ENCODE data around the gene MCCC1. TPM values are rescaled to one million over a fixed set of nuclear protein-coding genes. Genes with fewer than 3 reads are reported as not detected.

MCCC1 gene
- total and polyA plus RNA-seq, 2 donors (not counting 1 experiment from before 2014, with no cell fraction given) = 12.9 to 36.3 TPM

- Histone ChIP-seq H3K79me2 (ENCODE audit: control insufficient read depth, insufficient read depth, low read length) (peaks cover 20% of the 10 kb centered on the region), H3K27ac (ENCODE audit: low read length in 2 of 2) (no peak overlapping the region), H4K20me1 (ENCODE audit: control insufficient read depth, insufficient read depth, low read length, poor library complexity, severe bottlenecking) (peaks cover 6% of the 10 kb centered on the region), H3K4me3 (ENCODE audit: control extremely low read depth in 1 of 5, extremely low read depth in 1 of 5, insufficient read depth in 1 of 5, low read depth in 2 of 5, low read length in 4 of 5) (no peak overlapping the region), H3K9ac (ENCODE audit: low read length) (no peak overlapping the region), H2AFZ (ENCODE audit: insufficient read depth, low read depth, low read length, poor library complexity, severe bottlenecking) (no peak overlapping the region), H3K4me1 (ENCODE audit: control insufficient read depth in 2 of 2, insufficient read depth in 2 of 2, low read length in 2 of 2) (no peaks in the 10 kb centered on the region), H3K4me2 (replicated peaks; ENCODE audit: low read depth, low read length, poor library complexity, severe bottlenecking) (no peak overlapping the region), H3K36me3 (replicated peaks in 1 of 2; ENCODE audit: control extremely low read depth in 1 of 2, control insufficient read depth in 1 of 2, extremely low read depth in 1 of 2, insufficient read depth in 2 of 2, low read length in 1 of 2) (peaks cover 2 to 39% of the 10 kb centered on the region in 2 experiments), H3K9me3 (ENCODE audit: control extremely low read depth in 1 of 3, control insufficient read depth in 2 of 3, insufficient read depth in 1 of 3, low read length in 2 of 3) (no peaks in the 10 kb centered on the region), H3K27me3 (replicated peaks in 1 of 4; ENCODE audit: control extremely low read depth in 1 of 4, control insufficient read depth in 3 of 4, insufficient read depth in 4 of 4, low read length in 3 of 4) (no peaks in the 10 kb centered on the region)
- ChIA-PET POLR2A (no interaction called here), CTCF (no interaction called here)
- WGBS (ENCODE audit: insufficient coverage) = 100% methylated on average over 8 of the region's 8 CpGs
- H3K4me1 Mint-ChIP-seq = peaks cover 10% of the 10 kb centered on the region
- no peak for DNase-seq
- no peaks in the 10 kb centered on the region for H3K9me3 Mint-ChIP-seq (ENCODE audit: insufficient read depth)
- intact Hi-C loops (cut with micrococcal nuclease) = loop anchor here (10.0 kb wide), 1 partner anchor 1723 kb away; the partner anchor contains the start of gene VPS8
- no peaks in the 10 kb centered on the region for H3K27me3 Mint-ChIP-seq
- H3K4me3 Mint-ChIP-seq = no peak overlapping the region
- ATAC-seq (ENCODE audit: low read depth) = no peak
- H3K27ac Mint-ChIP-seq = no peak overlapping the region
- TF ChIP-seq CTCF (IDR thresholded peaks at IDR 0.05) = no peak
- TF ChIP-seq EZH2 (IDR thresholded peaks at IDR 0.05; ENCODE audit: borderline replicate concordance, insufficient read depth, low read depth, low read length, poor library complexity, severe bottlenecking) = no peak
These were observed 7.0 kb downstream of the MCCC1 start for GRCh38 chr3:183092256-183092655.

- ChIA-PET POLR2A (no interaction called here), CTCF (interaction anchor here (1.7 to 3.2 kb wide), 3 partner anchors 11 to 296 kb away, joined by 7 to 13 read pairs (median 8); no protein-coding TSS in a partner anchor)
- no peak overlapping the region for H3K27ac Mint-ChIP-seq
- Histone ChIP-seq H3K4me3 (ENCODE audit: control extremely low read depth in 1 of 5, extremely low read depth in 1 of 5, insufficient read depth in 1 of 5, low read depth in 2 of 5, low read length in 4 of 5) (no peak overlapping the region), H3K4me2 (replicated peaks; ENCODE audit: low read depth, low read length, poor library complexity, severe bottlenecking) (no peak overlapping the region), H2AFZ (ENCODE audit: insufficient read depth, low read depth, low read length, poor library complexity, severe bottlenecking) (no peak overlapping the region), H3K79me2 (ENCODE audit: control insufficient read depth, insufficient read depth, low read length) (peaks cover 19% of the 10 kb centered on the region), H3K9ac (ENCODE audit: low read length) (no peak overlapping the region), H3K36me3 (replicated peaks in 1 of 2; ENCODE audit: control extremely low read depth in 1 of 2, control insufficient read depth in 1 of 2, extremely low read depth in 1 of 2, insufficient read depth in 2 of 2, low read length in 1 of 2) (peaks cover 11 to 48% of the 10 kb centered on the region in 2 experiments), H4K20me1 (ENCODE audit: control insufficient read depth, insufficient read depth, low read length, poor library complexity, severe bottlenecking) (peaks cover 13% of the 10 kb centered on the region), H3K27me3 (replicated peaks in 1 of 4; ENCODE audit: control extremely low read depth in 1 of 4, control insufficient read depth in 3 of 4, insufficient read depth in 4 of 4, low read length in 3 of 4) (no peaks in the 10 kb centered on the region), H3K9me3 (ENCODE audit: control extremely low read depth in 1 of 3, control insufficient read depth in 2 of 3, insufficient read depth in 1 of 3, low read length in 2 of 3) (no peaks in the 10 kb centered on the region), H3K27ac (ENCODE audit: low read length in 2 of 2) (no peak overlapping the region), H3K4me1 (ENCODE audit: control insufficient read depth in 2 of 2, insufficient read depth in 2 of 2, low read length in 2 of 2) (no peaks in the 10 kb centered on the region)
- DNase-seq (no peak), ATAC-seq (ENCODE audit: low read depth) (no peak)
- no CpG with 5 or more reads among the region's 2 CpGs for WGBS (ENCODE audit: insufficient coverage)
- H3K4me3 Mint-ChIP-seq = no peak overlapping the region
- no peak for TF ChIP-seq EZH2 (IDR thresholded peaks at IDR 0.05; ENCODE audit: borderline replicate concordance, insufficient read depth, low read depth, low read length, poor library complexity, severe bottlenecking)
- no peak for TF ChIP-seq CTCF (IDR thresholded peaks at IDR 0.05)
- no peaks in the 10 kb centered on the region for H3K9me3 Mint-ChIP-seq (ENCODE audit: insufficient read depth)
- H3K4me1 Mint-ChIP-seq = no peaks in the 10 kb centered on the region
- intact Hi-C loops (cut with micrococcal nuclease) = no loop called here
- H3K27me3 Mint-ChIP-seq = no peaks in the 10 kb centered on the region
These were observed 12.1 kb downstream of the MCCC1 start for GRCh38 chr3:183087184-183087583.
